Activated T-helper 2 cell treated with anti-CD3 and anti-CD28 coated beads, Interferon-gamma antibody, Interleukin-2, Interleukin-4, amounts not matched to agents 10 μg/mL and 5 μg/mL and 100 μg/mL, durations not matched to agents 14 hours and 24 hours and 36 hours (primary cell): ENCODE data around the gene RBFOX1. TPM values are rescaled to one million over a fixed set of nuclear protein-coding genes. Genes with fewer than 3 reads are reported as not detected.

ENCODE experiments used
- DNase-seq: peaks from one replicate; pipeline ENCODE4 v3.0.0; 2021; ENCODE audit warnings: low spot score
- H3K27ac Mint-ChIP-seq: one replicate; pipeline ENCODE4 v1.8.0; 2021; ENCODE audit warnings: mixed read lengths
- H3K27me3 Mint-ChIP-seq: one replicate; pipeline ENCODE4 v1.8.0; 2021; ENCODE audit warnings: low read depth, mixed read lengths
- H3K36me3 Mint-ChIP-seq: one replicate; pipeline ENCODE4 v1.8.0; 2021; ENCODE audit warnings: low read depth, mixed read lengths
- H3K4me1 Mint-ChIP-seq: one replicate; pipeline ENCODE4 v1.8.0; 2021; ENCODE audit warnings: low read depth, mixed read lengths
- H3K4me3 Mint-ChIP-seq: one replicate; pipeline ENCODE4 v1.8.0; 2021; ENCODE audit warnings: low read depth, mild to moderate bottlenecking, moderate library complexity, mixed read lengths
- H3K9me3 Mint-ChIP-seq: one replicate; pipeline ENCODE4 v1.8.0; 2021; ENCODE audit warnings: mixed read lengths
- intact Hi-C: fragments of 100-400 bp; cut with micrococcal nuclease; formaldehyde crosslinking; loops from one replicate; pipeline ENCODE4 v1.15.1; 2023
- total RNA-seq: library from RNA; stranded (reverse); gene quantifications from 2 replicates; pipeline ENCODE4 v1.2.3, GENCODE V29; 2022

The RBFOX1 gene
- total RNA-seq, 1 donor from 2014 or later = not detected

GRCh38 chr16:7420079-7420478, 87.4 kb downstream of the RBFOX1 start:
- Mint-ChIP-seq H3K36me3 (no peaks in the 10 kb centered on the region), H3K27ac (no peak overlapping the region), H3K9me3 (peaks cover 52% of the 10 kb centered on the region), H3K27me3 (no peaks in the 10 kb centered on the region), H3K4me1 (no peaks in the 10 kb centered on the region), H3K4me3 (no peak overlapping the region)
- intact Hi-C loops = no loop called here
- no peak for DNase-seq

DNA sequence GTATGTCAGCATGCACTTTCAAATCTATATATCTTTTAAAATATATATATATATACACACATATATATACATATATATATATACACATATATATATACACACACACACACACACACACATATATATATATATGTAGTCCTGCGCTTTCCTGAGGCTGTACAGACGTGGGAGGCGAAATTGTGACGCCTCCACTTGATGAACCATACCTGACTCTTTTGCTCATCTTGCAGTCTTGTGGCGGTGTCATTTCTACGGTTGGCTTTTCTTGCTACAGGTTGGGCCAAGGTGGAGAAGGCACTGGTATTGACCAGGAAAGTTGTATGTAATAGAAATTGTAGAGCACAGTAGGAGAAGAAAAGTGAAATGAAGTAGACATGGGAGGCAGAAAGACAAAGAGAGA, 88.2 kb downstream of the RBFOX1 start:
- Mint-ChIP-seq H3K36me3 (no peaks in the 10 kb centered on the region), H3K27me3 (no peaks in the 10 kb centered on the region), H3K27ac (no peak overlapping the region), H3K4me3 (no peak overlapping the region), H3K4me1 (no peaks in the 10 kb centered on the region), H3K9me3 (peaks cover 55% of the 10 kb centered on the region)
- no peak for DNase-seq
- intact Hi-C loops = no loop called here

- H3K27ac Mint-ChIP-seq = no peak overlapping the region
- no peak overlapping the region for H3K4me3 Mint-ChIP-seq
- no peaks in the 10 kb centered on the region for H3K4me1 Mint-ChIP-seq
- no peaks in the 10 kb centered on the region for H3K36me3 Mint-ChIP-seq
- intact Hi-C loops = no loop called here
- DNase-seq = no peak
- H3K27me3 Mint-ChIP-seq = no peaks in the 10 kb centered on the region
- H3K9me3 Mint-ChIP-seq = peaks cover 55% of the 10 kb centered on the region
Observed at GRCh38 chr16:7421578-7421977, 88.9 kb downstream of the RBFOX1 start.

DNA sequence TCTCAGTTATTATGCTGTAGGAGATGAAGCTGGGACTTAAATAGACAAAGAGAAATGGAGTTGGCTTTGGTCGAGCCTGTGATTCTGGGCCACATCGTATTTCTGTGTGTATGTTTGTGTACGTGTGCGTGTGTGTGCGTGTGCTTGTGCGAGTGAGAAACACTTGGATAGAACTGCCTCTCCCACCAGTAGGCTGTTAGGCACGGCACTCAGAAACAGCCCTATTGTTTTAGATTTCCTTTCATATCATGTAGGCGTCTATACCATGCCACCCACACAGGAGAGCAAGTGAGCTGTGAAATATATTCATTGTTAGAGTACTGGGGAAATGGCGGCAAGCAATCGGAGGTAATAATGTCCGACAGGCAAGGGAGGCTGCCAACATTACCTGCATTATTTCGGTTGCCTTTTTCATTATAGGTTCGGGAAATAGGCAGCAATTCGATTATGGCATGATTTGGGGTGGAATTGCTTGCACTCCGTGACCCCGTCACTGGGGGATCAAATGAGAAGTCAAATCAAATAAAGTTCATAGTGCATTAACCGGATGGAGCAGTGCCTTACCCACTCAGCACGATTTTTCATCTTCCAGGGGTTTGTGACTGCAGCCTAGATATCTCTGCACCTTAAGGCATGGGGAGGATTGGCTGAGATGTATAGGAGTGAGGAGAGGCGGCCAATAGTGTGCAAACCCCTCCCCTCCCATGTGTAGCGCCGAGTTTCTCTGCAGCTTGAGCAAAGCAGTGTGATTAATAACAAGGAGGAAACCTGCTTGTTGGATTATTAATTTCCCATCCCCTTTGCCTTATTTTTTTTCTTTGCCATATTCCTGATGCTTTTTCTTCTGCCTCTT, 89.6 kb downstream of the RBFOX1 start:
- Mint-ChIP-seq H3K4me1 (no peaks in the 10 kb centered on the region), H3K27me3 (no peaks in the 10 kb centered on the region), H3K9me3 (peaks cover 58% of the 10 kb centered on the region), H3K4me3 (no peak overlapping the region), H3K27ac (no peak overlapping the region), H3K36me3 (no peaks in the 10 kb centered on the region)
- intact Hi-C loops = no loop called here
- DNase-seq = no peak

- Mint-ChIP-seq H3K9me3 (peaks cover 55% of the 10 kb centered on the region), H3K4me3 (no peak overlapping the region), H3K4me1 (no peaks in the 10 kb centered on the region), H3K36me3 (no peaks in the 10 kb centered on the region), H3K27me3 (no peaks in the 10 kb centered on the region), H3K27ac (no peak overlapping the region)
- intact Hi-C loops = no loop called here
- DNase-seq = no peak
Observed at GRCh38 chr16:7423434-7424044, 90.9 kb downstream of the RBFOX1 start.

GRCh38 chr16:7426161-7426560, 93.5 kb downstream of the RBFOX1 start:
- intact Hi-C loops = no loop called here
- H3K27ac Mint-ChIP-seq = no peak overlapping the region
- DNase-seq = no peak
- no peaks in the 10 kb centered on the region for H3K4me1 Mint-ChIP-seq
- H3K36me3 Mint-ChIP-seq = no peaks in the 10 kb centered on the region
- peaks cover 53% of the 10 kb centered on the region for H3K9me3 Mint-ChIP-seq
- no peak overlapping the region for H3K4me3 Mint-ChIP-seq
- no peaks in the 10 kb centered on the region for H3K27me3 Mint-ChIP-seq

DNA sequence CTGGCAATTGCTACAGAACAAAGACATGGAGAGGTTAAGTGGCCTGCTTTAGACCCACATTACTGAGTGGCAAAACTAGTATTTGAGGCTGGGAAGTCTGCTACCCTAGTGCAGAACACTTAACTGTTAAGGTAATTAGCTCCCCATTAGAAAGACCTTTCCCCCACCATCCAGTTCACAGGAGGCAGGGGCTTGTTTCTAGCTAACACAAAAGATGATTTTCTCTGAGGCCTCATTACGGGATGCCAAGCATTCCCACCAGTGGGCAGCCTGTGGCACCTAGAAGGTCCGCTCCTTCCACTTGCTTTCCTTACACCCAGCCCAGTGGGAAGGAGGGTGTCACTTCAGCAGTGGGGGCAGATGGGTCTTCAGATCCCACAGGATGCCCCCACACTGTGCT, 99.1 kb downstream of the RBFOX1 start:
- Mint-ChIP-seq H3K9me3 (peaks cover 49% of the 10 kb centered on the region), H3K36me3 (no peaks in the 10 kb centered on the region), H3K4me1 (no peaks in the 10 kb centered on the region), H3K4me3 (no peak overlapping the region), H3K27ac (no peak overlapping the region), H3K27me3 (no peaks in the 10 kb centered on the region)
- intact Hi-C loops = no loop called here
- no peak for DNase-seq

DNA sequence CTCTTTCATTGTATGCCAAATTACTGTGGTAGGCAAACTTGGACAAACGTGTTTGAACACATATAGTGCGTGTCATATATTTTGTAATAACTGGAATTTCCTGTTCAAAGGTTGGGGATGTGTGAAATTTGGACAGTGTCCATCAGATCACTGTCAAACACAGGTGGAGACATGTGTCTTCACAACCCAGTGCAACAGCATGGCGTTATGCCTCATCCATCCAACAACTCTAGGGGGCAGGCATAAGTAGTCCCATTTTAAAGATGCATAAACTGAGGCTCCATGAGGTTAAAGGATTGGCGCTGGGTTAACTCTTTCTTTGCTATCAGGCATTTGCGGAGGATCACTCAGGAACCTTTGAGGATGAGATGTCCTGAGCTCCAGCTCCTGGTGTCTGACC, 103.7 kb downstream of the RBFOX1 start:
- H3K4me3 Mint-ChIP-seq = no peak overlapping the region
- no peaks in the 10 kb centered on the region for H3K27me3 Mint-ChIP-seq
- DNase-seq = no peak
- H3K4me1 Mint-ChIP-seq = no peaks in the 10 kb centered on the region
- H3K9me3 Mint-ChIP-seq = peaks cover 44% of the 10 kb centered on the region
- intact Hi-C loops = no loop called here
- no peak overlapping the region for H3K27ac Mint-ChIP-seq
- no peaks in the 10 kb centered on the region for H3K36me3 Mint-ChIP-seq

- no peaks in the 10 kb centered on the region for H3K27me3 Mint-ChIP-seq
- H3K27ac Mint-ChIP-seq = no peak overlapping the region
- H3K9me3 Mint-ChIP-seq = peaks cover 53% of the 10 kb centered on the region
- no peaks in the 10 kb centered on the region for H3K4me1 Mint-ChIP-seq
- no peak for DNase-seq
- no peak overlapping the region for H3K4me3 Mint-ChIP-seq
- no peaks in the 10 kb centered on the region for H3K36me3 Mint-ChIP-seq
- intact Hi-C loops = no loop called here
Observed at GRCh38 chr16:7437135-7437804, 104.6 kb downstream of the RBFOX1 start.

GRCh38 chr16:7437843-7438242, 105.2 kb downstream of the RBFOX1 start:
- intact Hi-C loops = no loop called here
- Mint-ChIP-seq H3K4me1 (no peaks in the 10 kb centered on the region), H3K4me3 (no peak overlapping the region), H3K27me3 (no peaks in the 10 kb centered on the region), H3K27ac (no peak overlapping the region), H3K36me3 (no peaks in the 10 kb centered on the region), H3K9me3 (peaks cover 55% of the 10 kb centered on the region)
- DNase-seq = no peak

- Mint-ChIP-seq H3K27ac (no peak overlapping the region), H3K4me1 (no peaks in the 10 kb centered on the region), H3K9me3 (peaks cover 52% of the 10 kb centered on the region), H3K36me3 (no peaks in the 10 kb centered on the region), H3K27me3 (no peaks in the 10 kb centered on the region), H3K4me3 (no peak overlapping the region)
- intact Hi-C loops = no loop called here
- no peak for DNase-seq
Observed at GRCh38 chr16:7438601-7439000, 106.0 kb downstream of the RBFOX1 start.

DNA sequence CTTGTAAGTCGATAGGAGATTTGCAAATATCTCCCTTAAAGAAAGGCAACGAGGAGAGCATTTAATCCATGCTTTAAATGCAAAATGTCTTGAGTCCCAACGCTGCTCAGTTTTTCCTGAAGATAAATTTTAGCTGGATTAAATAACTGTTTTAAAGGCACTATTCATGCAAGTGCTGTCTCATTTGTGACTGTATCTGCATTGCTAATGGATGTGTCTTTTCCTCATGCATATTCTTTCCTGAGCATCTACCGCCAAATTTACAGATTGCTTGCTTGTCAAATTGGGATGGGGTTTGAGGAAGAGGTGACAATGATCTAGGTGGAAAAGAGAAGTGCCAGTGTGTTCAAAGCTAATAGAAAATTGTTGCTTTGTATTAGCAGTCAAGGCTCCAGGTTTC, 106.9 kb downstream of the RBFOX1 start:
- Mint-ChIP-seq H3K4me1 (no peaks in the 10 kb centered on the region), H3K27me3 (no peaks in the 10 kb centered on the region), H3K9me3 (peaks cover 54% of the 10 kb centered on the region), H3K27ac (no peak overlapping the region), H3K36me3 (no peaks in the 10 kb centered on the region), H3K4me3 (no peak overlapping the region)
- intact Hi-C loops = no loop called here
- DNase-seq = no peak

- Mint-ChIP-seq H3K4me1 (no peaks in the 10 kb centered on the region), H3K36me3 (no peaks in the 10 kb centered on the region), H3K27ac (no peak overlapping the region), H3K4me3 (no peak overlapping the region), H3K27me3 (no peaks in the 10 kb centered on the region), H3K9me3 (peaks cover 47% of the 10 kb centered on the region)
- no peak for DNase-seq
- intact Hi-C loops = no loop called here
Observed at GRCh38 chr16:7440886-7441400, 108.3 kb downstream of the RBFOX1 start.
